ENCODE results near the gene RBM12.
"Not testable (repeated sequence)": the region's sequence is repeated elsewhere in the genome, so short reads cannot be mapped to it uniquely, and the experiment has no call there.

Gene RBM12

GRCh38 chr20:35709259-35709658 is 44.6 kb upstream of the RBM12 start:
- no peak for DNase-seq (ENCODE audit: low read depth)
- TF ChIP-seq MAX (IDR thresholded peaks at IDR 0.05; ENCODE audit: low read depth, low read length): no peak
- no peak for TF ChIP-seq CTCF (IDR thresholded peaks at IDR 0.05; ENCODE audit: low read depth, low read length)
- TF ChIP-seq MYC (IDR thresholded peaks at IDR 0.05; ENCODE audit: low read depth, low read length): no peak
- H3K4me3 ChIP-seq (ENCODE audit: low read depth, low read length): no peak overlapping the region

- no peak overlapping the region for H3K4me3 ChIP-seq (ENCODE audit: low read depth, low read length)
- DNase-seq (ENCODE audit: low read depth): no peak
- TF ChIP-seq MAX (IDR thresholded peaks at IDR 0.05; ENCODE audit: low read depth, low read length) (no peak), POLR2A (IDR thresholded peaks at IDR 0.05; ENCODE audit: extremely low read depth, insufficient read length) (no peak), MYC (IDR thresholded peaks at IDR 0.05; ENCODE audit: low read depth, low read length) (no peak), CTCF (IDR thresholded peaks at IDR 0.05; ENCODE audit: low read depth, low read length) (no peak)
Measured at GRCh38 chr20:35708502-35708901, 43.8 kb upstream of the RBM12 start.

- not testable (repeated sequence) for DNase-seq (ENCODE audit: low read depth); H3K4me3 ChIP-seq (ENCODE audit: low read depth, low read length)
Measured at GRCh38 chr20:35706591-35707529, 42.2 kb upstream of the RBM12 start.

- not testable (repeated sequence) for H3K4me3 ChIP-seq (ENCODE audit: low read depth, low read length); DNase-seq (ENCODE audit: low read depth)
Measured at GRCh38 chr20:35705894-35706293, 41.2 kb upstream of the RBM12 start.

GRCh38 chr20:35704514-35705261 is 40.0 kb upstream of the RBM12 start:
- TF ChIP-seq CTCF (IDR thresholded peaks at IDR 0.05; ENCODE audit: low read depth, low read length): no peak
- no peak for TF ChIP-seq MYC (IDR thresholded peaks at IDR 0.05; ENCODE audit: low read depth, low read length)
- no peak for TF ChIP-seq MAX (IDR thresholded peaks at IDR 0.05; ENCODE audit: low read depth, low read length)
- no peak for TF ChIP-seq POLR2A (IDR thresholded peaks at IDR 0.05; ENCODE audit: extremely low read depth, insufficient read length)
- DNase-seq (ENCODE audit: low read depth): no peak
- H3K4me3 ChIP-seq (ENCODE audit: low read depth, low read length): no peak overlapping the region

GRCh38 chr20:35702824-35703695 is 38.4 kb upstream of the RBM12 start:
- H3K4me3 ChIP-seq (ENCODE audit: low read depth, low read length): no peak overlapping the region
- no peak for TF ChIP-seq MAX (IDR thresholded peaks at IDR 0.05; ENCODE audit: low read depth, low read length)
- TF ChIP-seq CTCF (IDR thresholded peaks at IDR 0.05; ENCODE audit: low read depth, low read length): no peak
- TF ChIP-seq POLR2A (IDR thresholded peaks at IDR 0.05; ENCODE audit: extremely low read depth, insufficient read length): no peak
- TF ChIP-seq MYC (IDR thresholded peaks at IDR 0.05; ENCODE audit: low read depth, low read length): no peak
- no peak for DNase-seq (ENCODE audit: low read depth)
